Nephron (organoid): ENCODE measurements around the gene RPL13A.
"Not testable (repeated sequence)": the region's sequence is repeated elsewhere in the genome, so short reads cannot be mapped to it uniquely, and the experiment has no call there.

Source experiments
- H3K27ac Mint-ChIP-seq, 3 experiments: 2 replicates each; pipeline ENCODE4 v1.8.0; 2020; ENCODE audit warnings: mixed read lengths in 3 of 3, mild to moderate bottlenecking in 2 of 3, moderate library complexity in 1 of 3
- H3K27me3 Mint-ChIP-seq: 2 replicates; pipeline ENCODE4 v1.8.0; 2021; ENCODE audit warnings: low read depth, mild to moderate bottlenecking, moderate library complexity, mixed read lengths
- H3K36me3 Mint-ChIP-seq: 2 replicates; pipeline ENCODE4 v1.8.0; 2020; ENCODE audit warnings: low read depth, mixed read lengths
- H3K4me1 Mint-ChIP-seq: 2 replicates; pipeline ENCODE4 v1.8.0; 2020; ENCODE audit warnings: mixed read lengths
- H3K4me3 Mint-ChIP-seq, 3 experiments: 2 replicates each; pipeline ENCODE4 v1.8.0; 2020; ENCODE audit warnings: mild to moderate bottlenecking in 3 of 3, mixed read lengths in 3 of 3, moderate library complexity in 2 of 3
- H3K9me3 Mint-ChIP-seq: 2 replicates; pipeline ENCODE4 v1.8.0; 2020; ENCODE audit warnings: mixed read lengths
- TF ChIP-seq, protein P1 (sequence below), 3 experiments: fragments of 200-600 bp; sonication (generic); IDR thresholded peaks; one replicate each; pipeline ENCODE4 v1.5.0; 2021; ENCODE audit warnings: antibody characterized with exemption in 3 of 3; ENCODE audit not compliant: unreplicated experiment in 3 of 3

Gene RPL13A

DNA sequence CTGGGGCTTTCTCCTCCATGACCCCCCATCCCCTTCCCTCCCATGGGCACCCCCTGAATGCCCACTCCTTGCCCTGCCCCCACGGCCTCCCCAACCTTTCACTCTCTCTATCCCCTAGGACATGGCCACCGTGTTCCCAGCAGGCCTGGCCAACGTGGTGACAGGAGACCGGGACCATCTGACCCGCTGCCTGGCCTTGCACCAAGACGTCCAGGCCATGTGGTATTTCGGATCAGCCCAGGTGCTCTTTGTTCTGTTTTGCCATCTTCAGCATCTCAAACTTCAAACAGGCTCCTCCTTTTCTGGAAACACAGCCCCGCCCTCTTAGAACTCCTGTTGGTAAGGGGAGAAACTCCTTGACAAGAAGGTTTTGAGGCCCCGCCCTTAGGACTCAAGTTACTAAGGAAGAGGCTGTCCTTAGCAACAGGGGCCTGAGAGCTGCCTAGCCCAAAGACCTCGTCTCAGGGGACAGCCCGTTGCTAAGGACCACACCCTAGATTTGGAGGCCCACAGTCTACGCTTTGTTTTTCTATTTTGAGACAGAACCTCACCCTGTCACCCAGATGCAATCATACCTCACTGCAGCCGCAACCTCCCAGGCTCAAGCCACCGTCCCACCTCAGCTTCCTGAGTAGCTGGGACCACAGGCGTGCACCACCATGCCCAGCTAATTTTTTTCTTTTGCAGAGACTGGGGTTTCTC is 18.5 kb upstream of the RPL13A start:
- H3K27me3 Mint-ChIP-seq: no peaks in the 10 kb centered on the region
- no peaks in the 10 kb centered on the region for H3K4me1 Mint-ChIP-seq
- H3K9me3 Mint-ChIP-seq: no peaks in the 10 kb centered on the region
- TF ChIP-seq, protein P1, sequence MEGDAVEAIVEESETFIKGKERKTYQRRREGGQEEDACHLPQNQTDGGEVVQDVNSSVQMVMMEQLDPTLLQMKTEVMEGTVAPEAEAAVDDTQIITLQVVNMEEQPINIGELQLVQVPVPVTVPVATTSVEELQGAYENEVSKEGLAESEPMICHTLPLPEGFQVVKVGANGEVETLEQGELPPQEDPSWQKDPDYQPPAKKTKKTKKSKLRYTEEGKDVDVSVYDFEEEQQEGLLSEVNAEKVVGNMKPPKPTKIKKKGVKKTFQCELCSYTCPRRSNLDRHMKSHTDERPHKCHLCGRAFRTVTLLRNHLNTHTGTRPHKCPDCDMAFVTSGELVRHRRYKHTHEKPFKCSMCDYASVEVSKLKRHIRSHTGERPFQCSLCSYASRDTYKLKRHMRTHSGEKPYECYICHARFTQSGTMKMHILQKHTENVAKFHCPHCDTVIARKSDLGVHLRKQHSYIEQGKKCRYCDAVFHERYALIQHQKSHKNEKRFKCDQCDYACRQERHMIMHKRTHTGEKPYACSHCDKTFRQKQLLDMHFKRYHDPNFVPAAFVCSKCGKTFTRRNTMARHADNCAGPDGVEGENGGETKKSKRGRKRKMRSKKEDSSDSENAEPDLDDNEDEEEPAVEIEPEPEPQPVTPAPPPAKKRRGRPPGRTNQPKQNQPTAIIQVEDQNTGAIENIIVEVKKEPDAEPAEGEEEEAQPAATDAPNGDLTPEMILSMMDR (IDR thresholded peaks at IDR 0.05; ENCODE audit: unreplicated experiment in 3 of 3): no peak
- H3K36me3 Mint-ChIP-seq: peaks cover 8% of the 10 kb centered on the region
- H3K4me3 Mint-ChIP-seq: no peak overlapping the region
- peak overlapping the region in 2 of 3 experiments; percentile 32 to 84 for H3K27ac Mint-ChIP-seq

DNA sequence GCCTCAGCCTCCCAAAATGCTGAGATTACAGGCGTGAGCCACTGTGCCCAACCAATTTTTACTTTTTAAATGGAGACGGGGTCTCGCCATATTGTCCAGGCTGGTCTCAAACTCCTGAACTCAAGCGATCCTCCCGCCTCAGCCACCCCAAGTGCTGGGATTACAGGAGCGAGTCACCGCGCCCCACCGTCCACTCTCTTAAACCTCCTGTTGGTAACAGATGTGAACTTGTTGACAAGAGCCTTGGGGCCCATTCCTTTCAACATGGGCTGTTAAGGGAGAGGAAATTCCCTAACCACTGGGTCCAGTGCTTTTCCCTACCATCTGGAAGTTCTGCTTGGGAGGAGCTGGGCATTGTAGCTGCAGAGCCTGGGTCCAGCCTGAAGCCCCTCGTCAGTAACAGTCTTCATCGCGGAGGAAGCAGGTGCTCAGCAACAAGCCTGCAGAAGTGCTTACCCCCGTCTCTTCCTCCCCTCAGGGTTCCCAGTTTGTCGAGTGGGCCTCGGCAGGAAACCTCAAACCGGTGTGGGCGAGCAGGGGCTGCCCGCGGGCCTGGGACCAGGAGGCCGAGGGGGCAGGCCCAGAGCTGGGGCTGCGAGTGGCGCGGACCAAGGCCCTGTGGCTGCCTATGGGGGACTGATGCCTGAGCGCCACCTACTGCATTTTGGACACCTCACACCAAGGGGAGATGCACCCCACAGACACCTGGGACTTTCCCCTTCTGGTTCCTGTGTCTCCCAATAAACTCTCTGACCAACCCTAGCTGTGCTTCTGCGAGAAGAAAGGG is 17.4 kb upstream of the RPL13A start:
- Mint-ChIP-seq H3K4me3 (no peak overlapping the region), H3K4me1 (peaks cover 1% of the 10 kb centered on the region), H3K36me3 (peaks cover 8% of the 10 kb centered on the region), H3K27me3 (peaks cover 5% of the 10 kb centered on the region), H3K9me3 (no peaks in the 10 kb centered on the region), H3K27ac (no peak overlapping the region)
- TF ChIP-seq, protein P1 (IDR thresholded peaks at IDR 0.05; ENCODE audit: unreplicated experiment in 3 of 3): no peak

GRCh38 chr19:49470615-49470978 is 16.8 kb upstream of the RPL13A start:
- H3K36me3 Mint-ChIP-seq: peaks cover 8% of the 10 kb centered on the region
- H3K27ac Mint-ChIP-seq: no peak overlapping the region
- H3K4me1 Mint-ChIP-seq: peaks cover 5% of the 10 kb centered on the region
- peaks cover 5% of the 10 kb centered on the region for H3K27me3 Mint-ChIP-seq
- TF ChIP-seq, protein P1 (IDR thresholded peaks at IDR 0.05; ENCODE audit: unreplicated experiment in 3 of 3): no peak
- H3K9me3 Mint-ChIP-seq: no peaks in the 10 kb centered on the region
- no peak overlapping the region for H3K4me3 Mint-ChIP-seq

- peak overlapping the region; percentile 50 to 77 (median 74) for H3K4me3 Mint-ChIP-seq
- peaks cover 8% of the 10 kb centered on the region for H3K36me3 Mint-ChIP-seq
- H3K4me1 Mint-ChIP-seq: peaks cover 9% of the 10 kb centered on the region
- no peaks in the 10 kb centered on the region for H3K9me3 Mint-ChIP-seq
- H3K27ac Mint-ChIP-seq: no peak overlapping the region
- TF ChIP-seq, protein P1 (IDR thresholded peaks at IDR 0.05; ENCODE audit: unreplicated experiment in 3 of 3): no peak
- H3K27me3 Mint-ChIP-seq: peaks cover 5% of the 10 kb centered on the region
These were observed 14.5 kb upstream of the RPL13A start for GRCh38 chr19:49472936-49473335.

- peak overlapping the region in 2 of 3 experiments; percentile 27 to 44 for H3K4me3 Mint-ChIP-seq
These were observed 13.9 kb upstream of the RPL13A start for GRCh38 chr19:49473501-49473867.

GRCh38 chr19:49473868-49474541 is 13.4 kb upstream of the RPL13A start, which contains the start of gene FLT3LG:
Gene FLT3LG (plus strand): TSS chr19:49474215. CDS start chr19:49474640, 425 bp downstream.
- TF ChIP-seq, protein P1 (IDR thresholded peaks at IDR 0.05; ENCODE audit: unreplicated experiment in 3 of 3): peak; percentile 92 to 98 (median 96)
- Mint-ChIP-seq H3K27me3 (peaks cover 5% of the 10 kb centered on the region), H3K4me1 (peaks cover 9% of the 10 kb centered on the region), H3K36me3 (peaks cover 6% of the 10 kb centered on the region), H3K9me3 (no peaks in the 10 kb centered on the region), H3K4me3 (peak within 1 kb of the TSS; percentile 64 to 77 (median 74)), H3K27ac (peak within 1 kb of the TSS; percentile 15 to 79 (median 66))

More at GRCh38 chr19:49473501-49473867, 13.9 kb upstream of the RPL13A start:
- not testable (repeated sequence) for H3K4me1 Mint-ChIP-seq, H3K36me3 Mint-ChIP-seq, H3K27me3 Mint-ChIP-seq, H3K27ac Mint-ChIP-seq, H3K9me3 Mint-ChIP-seq
